HepG2 (cell line): ENCODE results near the gene GPALPP1.

Experiments used
- CHD2 ChIP-seq: IDR thresholded peaks from 2 replicates; pipeline ENCODE4 v1.6.1; 2011; ENCODE audit warnings: low read depth, low read length, improper control_type of control experiment
- EP300 ChIP-seq, 3 experiments: sonication (generic) in 1 of 3; formaldehyde crosslinking in 1 of 3; IDR thresholded peaks; 2 replicates each; pipeline versions ENCODE4 v1.5.1 to v1.6.1; 2011 to 2020; ENCODE audit warnings: low read depth in 2 of 3, low read length in 2 of 3, borderline replicate concordance in 1 of 3, improper control_type of control experiment in 1 of 3, mild to moderate bottlenecking in 1 of 3, missing genetic modification reagents in 1 of 3, moderate library complexity in 1 of 3
- NFRKB ChIP-seq: fragments of 450-650 bp; IDR thresholded peaks from 2 replicates; pipeline ENCODE4 v1.6.1; 2017
- POLR2AphosphoS2 ChIP-seq: IDR thresholded peaks from 2 replicates; pipeline ENCODE4 v1.6.1; 2011; ENCODE audit warnings: low read depth, low read length, improper control_type of control experiment
- ZFAT ChIP-seq: sonication (generic); formaldehyde crosslinking; conservative IDR thresholded peaks from 2 replicates; pipeline ENCODE4 v1.8.1; 2023; ENCODE audit warnings: missing genetic modification reagents, inconsistent platforms
- ZNF432 ChIP-seq: sonication (generic); formaldehyde crosslinking; IDR thresholded peaks from 2 replicates; pipeline ENCODE4 v1.5.0; 2020; ENCODE audit warnings: missing genetic modification reagents, mild to moderate bottlenecking, borderline replicate concordance
- ZNF605 ChIP-seq: sonication (generic); formaldehyde crosslinking; IDR thresholded peaks from 2 replicates; pipeline ENCODE4 v1.8.0; 2022; ENCODE audit warnings: mild to moderate bottlenecking, missing genetic modification reagents
- ZNF614 ChIP-seq: IDR thresholded peaks from 2 replicates; pipeline ENCODE4 v1.6.1; 2018; ENCODE audit warnings: missing biosample characterization, missing genetic modification reagents, inconsistent platforms, borderline replicate concordance

GRCh38 chr13:45036206-45036605 is 46.9 kb downstream of the GPALPP1 start:
- TF ChIP-seq ZNF432 (CRISPR knock-in tag) = no peak
- no peak for TF ChIP-seq ZFAT (CRISPR knock-in tag)
- TF ChIP-seq CHD2 = no peak
- TF ChIP-seq POLR2AphosphoS2 = no peak
- no peak for TF ChIP-seq ZNF605 (CRISPR knock-in tag)
- no peak for TF ChIP-seq EP300 (IDR thresholded peaks at IDR 0.05; ENCODE audit: low read depth in 2 of 2, low read length in 2 of 2)
- no peak for TF ChIP-seq EP300 (CRISPR knock-in tag; IDR thresholded peaks at IDR 0.05; ENCODE audit: borderline replicate concordance)
- no peak for TF ChIP-seq NFRKB
- no peak for TF ChIP-seq ZNF614 (CRISPR knock-in tag)
